ENCODE results near the gene APMAP. TPM values are rescaled to one million over a fixed set of nuclear protein-coding genes. Genes with fewer than 3 reads are reported as not detected.
A peak's percentile ranks its signal among the peaks of the same experiment; 100 is the strongest.
"Not testable (repeated sequence)": the region's sequence is repeated elsewhere in the genome, so short reads cannot be mapped to it uniquely, and the experiment has no call there.

The APMAP gene
- total RNA-seq, 2 donors from 2014 or later = 43.9 to 63.3 TPM

DNA sequence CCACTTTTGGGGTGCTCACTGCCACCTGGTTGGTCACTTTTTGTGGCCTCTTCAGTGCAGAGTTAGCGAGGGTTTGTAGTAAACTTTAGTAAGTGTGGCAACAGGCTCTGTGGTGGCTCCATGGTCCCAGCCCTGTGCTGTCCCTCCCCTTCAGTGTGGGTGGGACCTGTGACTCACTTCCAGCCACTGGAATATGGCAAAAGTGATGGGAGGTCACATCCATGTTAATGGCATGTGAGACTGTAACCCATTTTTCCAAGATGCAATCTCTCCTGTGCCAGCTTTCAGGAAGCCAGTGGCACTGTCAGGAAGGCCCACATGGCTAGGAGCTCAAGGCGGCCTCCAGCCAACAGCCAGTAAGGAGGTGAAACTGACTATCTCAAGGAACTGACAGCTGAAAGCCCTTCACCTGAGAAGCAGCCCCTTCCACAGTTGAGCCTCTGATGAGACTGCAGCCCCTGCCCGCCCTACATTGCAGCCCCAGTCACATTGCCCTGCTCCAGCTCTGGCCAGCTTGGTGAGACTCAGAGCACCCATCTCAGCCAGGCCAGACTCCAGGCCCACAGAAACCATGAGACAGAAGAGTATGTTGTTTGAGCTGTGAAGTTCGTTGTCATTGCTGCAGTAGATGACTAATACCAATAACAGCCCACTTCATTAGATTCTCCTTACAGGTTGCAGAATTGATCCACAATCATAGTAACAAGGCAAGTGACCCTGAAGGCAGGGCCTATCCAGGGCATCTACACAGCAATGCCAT lies 56.6 kb downstream of the APMAP start:
- H3K27me3 ChIP-seq = no peaks in the 10 kb centered on the region
- intact Hi-C loops (cut with DNase I) = no loop called here
- H3K36me3 ChIP-seq = no peaks in the 10 kb centered on the region
- DNase-seq = peak; percentile 5
- no peaks in the 10 kb centered on the region for H3K9me3 ChIP-seq
- H3K27ac ChIP-seq = no peak overlapping the region
- H3K4me3 ChIP-seq = no peak overlapping the region
- no peak overlapping the region for H3K9ac ChIP-seq (ENCODE audit: low read depth in 2 of 2, low read length in 2 of 2)
- TF ChIP-seq, protein P1, sequence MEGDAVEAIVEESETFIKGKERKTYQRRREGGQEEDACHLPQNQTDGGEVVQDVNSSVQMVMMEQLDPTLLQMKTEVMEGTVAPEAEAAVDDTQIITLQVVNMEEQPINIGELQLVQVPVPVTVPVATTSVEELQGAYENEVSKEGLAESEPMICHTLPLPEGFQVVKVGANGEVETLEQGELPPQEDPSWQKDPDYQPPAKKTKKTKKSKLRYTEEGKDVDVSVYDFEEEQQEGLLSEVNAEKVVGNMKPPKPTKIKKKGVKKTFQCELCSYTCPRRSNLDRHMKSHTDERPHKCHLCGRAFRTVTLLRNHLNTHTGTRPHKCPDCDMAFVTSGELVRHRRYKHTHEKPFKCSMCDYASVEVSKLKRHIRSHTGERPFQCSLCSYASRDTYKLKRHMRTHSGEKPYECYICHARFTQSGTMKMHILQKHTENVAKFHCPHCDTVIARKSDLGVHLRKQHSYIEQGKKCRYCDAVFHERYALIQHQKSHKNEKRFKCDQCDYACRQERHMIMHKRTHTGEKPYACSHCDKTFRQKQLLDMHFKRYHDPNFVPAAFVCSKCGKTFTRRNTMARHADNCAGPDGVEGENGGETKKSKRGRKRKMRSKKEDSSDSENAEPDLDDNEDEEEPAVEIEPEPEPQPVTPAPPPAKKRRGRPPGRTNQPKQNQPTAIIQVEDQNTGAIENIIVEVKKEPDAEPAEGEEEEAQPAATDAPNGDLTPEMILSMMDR (IDR thresholded peaks at IDR 0.05) = no peak
- peaks cover 5% of the 10 kb centered on the region for H3K4me1 ChIP-seq

DNA sequence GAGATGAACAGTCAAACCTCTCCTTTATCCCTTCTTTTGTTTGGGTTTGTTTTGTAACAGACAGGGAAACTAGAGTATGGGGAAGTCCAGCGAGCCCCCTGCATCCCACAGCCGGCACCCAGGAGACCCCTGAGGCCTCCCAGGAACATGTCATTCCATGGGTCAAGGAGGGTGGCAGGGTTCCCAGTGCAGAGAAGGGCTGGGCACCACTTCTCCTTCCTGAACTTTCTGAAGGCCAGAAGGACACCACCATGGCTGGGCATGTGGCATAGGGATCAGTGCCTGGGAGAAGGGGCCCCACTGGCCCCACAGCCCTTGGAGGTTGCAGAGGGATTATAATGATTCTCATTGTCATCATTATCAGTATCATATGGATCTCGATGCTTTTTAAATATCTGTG lies 57.4 kb downstream of the APMAP start:
- H3K9ac ChIP-seq (ENCODE audit: low read depth in 2 of 2, low read length in 2 of 2) = no peak overlapping the region
- TF ChIP-seq, protein P1 (IDR thresholded peaks at IDR 0.05) = no peak
- DNase-seq = peak; percentile 11
- no peaks in the 10 kb centered on the region for H3K27me3 ChIP-seq
- H3K4me3 ChIP-seq = no peak overlapping the region
- peaks cover 5% of the 10 kb centered on the region for H3K4me1 ChIP-seq
- no peak overlapping the region for H3K27ac ChIP-seq
- no peaks in the 10 kb centered on the region for H3K9me3 ChIP-seq
- no peaks in the 10 kb centered on the region for H3K36me3 ChIP-seq
- intact Hi-C loops (cut with DNase I) = no loop called here

DNA sequence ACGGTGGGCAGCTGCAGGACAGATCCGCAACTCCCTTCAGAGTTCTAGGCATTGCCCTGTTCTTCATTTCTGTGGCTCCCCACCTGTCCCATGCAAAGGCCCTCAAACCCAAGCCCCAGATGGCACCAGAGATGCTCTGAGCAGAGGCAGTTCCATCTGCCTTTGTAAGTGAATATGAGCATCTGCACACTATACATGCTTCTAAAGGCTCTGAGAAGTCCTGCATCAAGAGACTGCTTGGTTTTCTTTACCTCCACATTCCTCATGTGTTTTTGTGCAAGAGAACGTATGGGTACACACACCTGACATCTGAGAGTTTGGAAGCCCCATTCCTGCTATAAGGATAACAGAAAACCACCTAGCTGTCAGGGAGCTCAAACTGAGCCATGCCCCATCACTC lies 57.8 kb downstream of the APMAP start:
- DNase-seq = peak; percentile 11
- no peaks in the 10 kb centered on the region for H3K27me3 ChIP-seq
- H3K9ac ChIP-seq (ENCODE audit: low read depth in 2 of 2, low read length in 2 of 2) = no peak overlapping the region
- H3K9me3 ChIP-seq = no peaks in the 10 kb centered on the region
- H3K27ac ChIP-seq = no peak overlapping the region
- H3K4me3 ChIP-seq = no peak overlapping the region
- peaks cover 5% of the 10 kb centered on the region for H3K4me1 ChIP-seq
- intact Hi-C loops (cut with DNase I) = no loop called here
- no peaks in the 10 kb centered on the region for H3K36me3 ChIP-seq
- TF ChIP-seq, protein P1 (IDR thresholded peaks at IDR 0.05) = no peak

DNA sequence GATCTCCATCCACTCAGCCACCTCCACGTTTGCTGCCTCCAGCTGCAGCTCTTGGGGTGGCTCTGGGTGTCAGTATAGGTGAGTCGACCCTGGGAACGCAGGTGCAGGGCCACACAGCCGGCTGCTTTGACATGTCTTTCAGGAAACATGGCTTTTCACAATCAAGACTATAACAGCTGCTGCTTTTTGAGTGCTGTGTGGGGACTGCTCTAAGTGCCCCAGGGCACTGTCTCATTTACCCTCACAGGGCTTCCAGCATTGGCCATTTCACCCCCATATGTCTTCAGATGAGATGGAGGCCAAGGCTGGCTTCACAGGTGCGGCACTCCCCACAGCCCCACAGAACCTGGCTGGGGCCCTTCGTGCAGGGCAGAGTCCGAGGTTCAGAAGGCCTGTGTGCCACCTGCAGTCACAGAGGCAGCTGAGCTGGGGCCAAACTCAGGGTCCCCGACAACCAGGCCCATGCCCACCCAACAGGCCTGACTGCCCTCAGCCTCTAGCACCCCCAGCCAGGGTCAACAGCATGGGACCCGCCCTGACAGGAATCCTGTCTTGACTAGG lies 58.4 kb downstream of the APMAP start:
- Histone ChIP-seq H3K36me3 (no peaks in the 10 kb centered on the region), H3K27me3 (no peaks in the 10 kb centered on the region), H3K9me3 (no peaks in the 10 kb centered on the region), H3K4me1 (peaks cover 5% of the 10 kb centered on the region), H3K4me3 (no peak overlapping the region), H3K9ac (ENCODE audit: low read depth in 2 of 2, low read length in 2 of 2) (no peak overlapping the region), H3K27ac (no peak overlapping the region)
- intact Hi-C loops (cut with DNase I) = no loop called here
- TF ChIP-seq, protein P1 (IDR thresholded peaks at IDR 0.05) = no peak
- DNase-seq = peak; percentile 16

DNA sequence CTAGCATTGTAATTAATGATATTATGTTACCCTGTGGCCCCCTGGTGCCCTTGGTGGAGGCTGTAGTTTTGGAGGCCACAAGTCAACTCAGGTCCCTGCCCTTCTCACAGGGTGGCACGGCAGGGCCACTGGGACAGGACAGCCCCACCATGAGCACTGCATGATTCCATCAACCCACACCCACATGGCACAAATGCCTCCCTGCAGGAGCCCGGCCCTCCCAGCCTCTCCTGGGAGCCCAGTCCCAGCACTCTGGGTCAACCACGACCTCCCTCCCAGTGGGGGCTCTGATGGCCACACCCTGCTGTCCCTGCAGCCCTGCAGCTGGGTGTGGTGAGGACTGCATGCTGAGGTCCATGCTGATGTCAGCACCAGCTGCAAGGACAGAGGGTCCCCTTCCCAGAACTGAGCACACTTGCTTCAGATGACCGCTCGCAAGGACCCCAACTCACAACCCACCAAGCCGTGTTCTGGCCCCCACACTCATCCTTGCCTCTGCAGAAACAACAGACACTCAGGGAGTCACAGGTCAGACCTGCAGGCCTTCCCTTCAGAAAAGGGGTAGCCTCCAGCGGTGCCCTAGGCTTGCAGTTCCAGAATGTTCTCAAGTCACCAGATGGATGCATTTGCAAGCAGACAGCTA lies 59.2 kb downstream of the APMAP start:
- TF ChIP-seq, protein P1 (IDR thresholded peaks at IDR 0.05) = no peak
- intact Hi-C loops (cut with DNase I) = no loop called here
- Histone ChIP-seq H3K27me3 (no peaks in the 10 kb centered on the region), H3K27ac (no peak overlapping the region), H3K36me3 (no peaks in the 10 kb centered on the region), H3K4me1 (peaks cover 5% of the 10 kb centered on the region), H3K4me3 (no peak overlapping the region), H3K9me3 (no peaks in the 10 kb centered on the region), H3K9ac (ENCODE audit: low read depth in 2 of 2, low read length in 2 of 2) (no peak overlapping the region)
- peak; percentile 15 for DNase-seq

DNA sequence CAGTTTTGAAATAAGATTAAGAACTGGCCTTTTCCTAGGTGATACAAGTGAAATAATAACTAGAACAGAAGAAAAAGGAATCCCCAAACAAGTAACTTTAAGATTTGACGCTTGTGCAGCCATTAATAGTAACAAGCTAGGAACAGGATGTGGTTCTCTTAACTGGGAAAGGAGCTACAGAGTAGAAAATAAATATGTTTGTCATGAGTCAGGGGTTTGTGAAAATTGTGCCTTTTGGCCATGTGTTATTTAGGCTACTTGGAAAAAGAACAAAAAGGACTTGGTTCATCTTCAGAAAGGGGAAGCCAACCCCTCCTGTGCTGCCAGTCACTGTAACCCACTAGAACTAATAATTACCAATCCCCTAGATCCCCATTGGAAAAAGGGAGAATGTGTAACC lies 60.7 kb downstream of the APMAP start:
- H3K4me3 ChIP-seq; intact Hi-C loops (cut with DNase I); H3K36me3 ChIP-seq; H3K27me3 ChIP-seq; H3K27ac ChIP-seq; H3K9ac ChIP-seq (ENCODE audit: low read depth in 2 of 2, low read length in 2 of 2); H3K9me3 ChIP-seq; H3K4me1 ChIP-seq: not testable (repeated sequence)
- peak; percentile 6 for DNase-seq
